Measurements from ENCODE around the gene AEBP2.

- TF ChIP-seq CTCF (IDR thresholded peaks at IDR 0.05) (no peak), POLR2A (IDR thresholded peaks at IDR 0.05) (no peak)
Measured at GRCh38 chr12:19520646-19521415, 81.5 kb downstream of the AEBP2 start.
